Panc1 (cell line): Measurements from ENCODE around the gene ARHGAP12. TPM values are rescaled to one million over a fixed set of nuclear protein-coding genes. Genes with fewer than 3 reads are reported as not detected.

Experiments used
- ATAC-seq: fragments of 200-7000 bp; cut with Tn5 transposase; 2 replicates; pipeline ENCODE4 v1.9.1; 2020; ENCODE audit warnings: mild to moderate bottlenecking, moderate library complexity
- BruUV-seq: library from RNA; stranded (reverse); fragments of 400-500 nt; replicated peaks from 2 replicates; lab custom pipeline; 2021; lab: Mats Ljungman, UMichigan
- CTCF ChIA-PET: fragments of 300-600 bp; sonication (Branson Sonifier 250); formaldehyde crosslinking; loops from one replicate; lab custom pipeline; 2022; ENCODE audit warnings: antibody characterized with exemption; lab: Charles Lee
- POLR2A ChIA-PET: fragments of 300-600 bp; sonication (Branson Sonifier 250); formaldehyde crosslinking; loops from one replicate; lab custom pipeline; 2022; ENCODE audit warnings: antibody characterized with exemption; lab: Charles Lee
- DNase-seq: peaks from one replicate; pipeline ENCODE4 v3.0.0-alpha.2; 2010; ENCODE audit warnings: low read depth, low spot score
- H3K27ac ChIP-seq: 2 replicates; pipeline ENCODE4 v1.5.1; 2011; ENCODE audit warnings: mild to moderate bottlenecking, low read length, inconsistent platforms
- H3K27me3 ChIP-seq: fragments of 200-500 bp; sonication (Bioruptor generic); 2 replicates; pipeline ENCODE4 v1.6.0; 2014; ENCODE audit warnings: low read length, inconsistent platforms; ENCODE audit not compliant: control insufficient read depth, insufficient read depth
- H3K36me3 ChIP-seq: fragments of 200-500 bp; sonication (Bioruptor generic); 2 replicates; pipeline ENCODE4 v1.5.1; 2014; ENCODE audit warnings: inconsistent platforms, mild to moderate bottlenecking, low read length, moderate library complexity; ENCODE audit not compliant: control insufficient read depth, insufficient read depth
- H3K4me1 ChIP-seq: 2 replicates; pipeline ENCODE4 v1.5.1; 2011; ENCODE audit warnings: inconsistent platforms, mild to moderate bottlenecking, low read length, moderate library complexity; ENCODE audit not compliant: control insufficient read depth, insufficient read depth
- H3K4me3 ChIP-seq, 2 experiments: 2 replicates each; pipeline ENCODE4 v1.5.1; 2011 to 2012; ENCODE audit warnings: low read depth in 2 of 2, low read length in 2 of 2, mild to moderate bottlenecking in 2 of 2, inconsistent platforms in 1 of 2, moderate library complexity in 1 of 2
- H3K9me3 ChIP-seq: fragments of 200-500 bp; sonication (Bioruptor generic); 2 replicates; pipeline ENCODE4 v1.5.1; 2014; ENCODE audit warnings: low read depth, mild to moderate bottlenecking, inconsistent platforms, low read length, moderate library complexity; ENCODE audit not compliant: control insufficient read depth, insufficient read depth
- CTCF ChIP-seq: fragments of 450-650 bp; IDR thresholded peaks from 2 replicates; pipeline ENCODE4 v1.5.1; 2017; ENCODE audit warnings: mild to moderate bottlenecking
- POLR2AphosphoS5 ChIP-seq: IDR thresholded peaks from 2 replicates; pipeline ENCODE4 v1.6.1; 2012; ENCODE audit warnings: mild to moderate bottlenecking, low read depth, low read length, moderate library complexity
- REST ChIP-seq, 2 experiments: IDR thresholded peaks; 2 replicates each; pipeline ENCODE4 v1.6.1; 2011 to 2012; ENCODE audit warnings: low read depth in 2 of 2, control low read depth in 1 of 2, low read length in 1 of 2, mild to moderate bottlenecking in 1 of 2, moderate library complexity in 1 of 2; ENCODE audit not compliant: insufficient read depth in 1 of 2
- SIN3A ChIP-seq: IDR thresholded peaks from 2 replicates; pipeline ENCODE4 v1.6.1; 2012; ENCODE audit warnings: low read depth, mild to moderate bottlenecking, low read length, moderate library complexity, borderline replicate concordance; ENCODE audit not compliant: insufficient read depth
- TCF7L2 ChIP-seq: IDR thresholded peaks from 2 replicates; pipeline ENCODE4 v1.6.1; 2011; ENCODE audit warnings: mild to moderate bottlenecking, low read depth, low read length, inconsistent platforms
- in situ Hi-C: cut with HindIII; loops from 2 replicates; pipeline ENCODE4 v1.10.0; 2016; ENCODE audit warnings: low sequenced_read_pairs, low pct_unique_long_range_greater_than_20kb
- intact Hi-C: fragments of 100-400 bp; cut with micrococcal nuclease; formaldehyde crosslinking; loops from one replicate; pipeline ENCODE4 v1.10.0; 2022; ENCODE audit not compliant: unreplicated experiment
- total RNA-seq: library from RNA; stranded (reverse); gene quantifications from one replicate; pipeline ENCODE4 v1.2.1, GENCODE V29; 2021; ENCODE audit not compliant: unreplicated experiment

ARHGAP12 gene
- total RNA-seq, 1 experiment from 2014 or later, result 22.9 TPM

GRCh38 chr10:31923389-31923788 lies 5.2 kb downstream of the ARHGAP12 start:
- ATAC-seq (no peak), DNase-seq (no peak)
- in situ Hi-C loops, result no loop called here
- Histone ChIP-seq H3K4me1 (peaks cover 20% of the 10 kb centered on the region), H3K36me3 (no peaks in the 10 kb centered on the region; the same call in 1 of the 2 replicates), H3K27me3 (no peaks in the 10 kb centered on the region), H3K27ac (no peak overlapping the region), H3K9me3 (no peaks in the 10 kb centered on the region), H3K4me3 (no peak overlapping the region)
- no peak for TF ChIP-seq REST (IDR thresholded peaks at IDR 0.05; ENCODE audit: insufficient read depth in 1 of 2, low read depth in 2 of 2, low read length in 1 of 2)
- TF ChIP-seq TCF7L2, result no peak
- TF ChIP-seq SIN3A, result no peak
- no peak for TF ChIP-seq CTCF
- no peak for TF ChIP-seq POLR2AphosphoS5
- intact Hi-C loops, result no loop called here
- POLR2A ChIA-PET, result interaction anchor here (0.7 kb wide), 1 partner anchor 1252 kb away, joined by 10 read pairs; no protein-coding TSS in a partner anchor
- CTCF ChIA-PET, result no interaction called here
- no TSS peak for BruUV-seq

GRCh38 chr10:31921031-31921430 lies 7.6 kb downstream of the ARHGAP12 start:
- in situ Hi-C loops (no loop called here), intact Hi-C loops (no loop called here)
- no peak for ATAC-seq
- peaks cover 22% of the 10 kb centered on the region for H3K4me1 ChIP-seq
- H3K27me3 ChIP-seq, result no peaks in the 10 kb centered on the region
- H3K36me3 ChIP-seq, result no peaks in the 10 kb centered on the region
- no peak for TF ChIP-seq CTCF
- TF ChIP-seq POLR2AphosphoS5, result no peak
- no peak for TF ChIP-seq SIN3A
- no peak for TF ChIP-seq TCF7L2
- no peak for TF ChIP-seq REST (IDR thresholded peaks at IDR 0.05; ENCODE audit: insufficient read depth in 1 of 2, low read depth in 2 of 2, low read length in 1 of 2)
- no TSS peak for BruUV-seq
- H3K27ac ChIP-seq, result no peak overlapping the region
- CTCF ChIA-PET, result no interaction called here
- no peak overlapping the region for H3K4me3 ChIP-seq
- no peaks in the 10 kb centered on the region for H3K9me3 ChIP-seq
- POLR2A ChIA-PET, result no interaction called here
- DNase-seq, result no peak
